Body of pancreas (tissue), 4 donors: Measurements from ENCODE around the gene IL7R. TPM values are rescaled to one million over a fixed set of nuclear protein-coding genes. Genes with fewer than 3 reads are reported as not detected.

ENCODE experiments used
- ATAC-seq: fragments of 150-250 bp; one replicate; pipeline ENCODE4 v1.9.1; 2016
- DNase-seq, 4 donors: peaks; one replicate each; pipeline ENCODE4 v3.0.0-alpha.2; 2019
- H3K27ac ChIP-seq, 4 donors: fragments of 200-600 bp; sonication (generic); 1 replicate in 3 of 4; 2 replicates in 1 of 4; pipeline versions ENCODE4 v1.5.1 to v1.6.1; 2016 to 2019; ENCODE audit warnings: mild to moderate bottlenecking in 1 of 4, mixed read lengths in 1 of 4, moderate library complexity in 1 of 4
- H3K27me3 ChIP-seq, 2 donors: fragments of 200-600 bp; sonication (generic); one replicate each; pipeline ENCODE4 v1.6.0; 2016; ENCODE audit warnings: mild to moderate bottlenecking in 1 of 2
- H3K36me3 ChIP-seq, 2 donors: fragments of 200-600 bp; sonication (generic); replicated peaks in 1 of 2; 2 replicates each; pipeline ENCODE4 v1.5.1; 2016; ENCODE audit warnings: low read depth in 2 of 2; ENCODE audit not compliant: insufficient read depth in 1 of 2
- H3K4me1 ChIP-seq: fragments of 200-600 bp; sonication (generic); one replicate; pipeline ENCODE4 v1.6.0; 2016
- H3K4me3 ChIP-seq, 2 donors: fragments of 200-600 bp; sonication (generic); 1 replicate in 1 of 2; 2 replicates in 1 of 2; pipeline ENCODE4 v1.5.1; 2016 to 2019
- H3K9me3 ChIP-seq, 3 donors: fragments of 200-600 bp; sonication (generic); 1 replicate in 2 of 3; 2 replicates in 1 of 3; pipeline ENCODE4 v1.5.1; 2016
- POLR2A ChIP-seq, 3 donors: fragments of 450-650 bp; IDR thresholded peaks; one replicate each; pipeline ENCODE4 v1.6.1; 2016; ENCODE audit warnings: antibody characterized with exemption in 3 of 3, mild to moderate bottlenecking in 2 of 3
- WGBS, 2 donors: methylation state at CpG; one replicate each; pipeline ENCODE4 v1.1.5; 2017; 5-methylcytosine and 5-hydroxymethylcytosine counted together
- intact Hi-C: fragments of 100-400 bp; cut with DNase I; formaldehyde crosslinking; loops from one replicate; pipeline ENCODE4 v1.15.1; 2023
- total RNA-seq, 2 donors: library from RNA; depleted of rRNA; stranded (reverse); fragments of >200 nt; gene quantifications; one replicate each; pipeline ENCODE4 v1.1.0, GENCODE V29; 2016
- TF ChIP-seq, protein P1 (sequence below), 7 experiments: fragments of 450-650 bp in 4 of 7; fragments of 200-600 bp in 3 of 7; sonication (generic) in 3 of 7; IDR thresholded peaks; one replicate each; pipeline ENCODE4 v1.5.1; 2016 to 2019; ENCODE audit warnings: antibody characterized with exemption in 7 of 7

The IL7R gene
- total RNA-seq, 2 donors from 2014 or later = 13.5 to 27.0 TPM

- no peak overlapping the region for H3K4me3 ChIP-seq
- H3K36me3 ChIP-seq = no peaks in the 10 kb centered on the region
- H3K4me1 ChIP-seq = peaks cover 5% of the 10 kb centered on the region
- no peak for TF ChIP-seq POLR2A (IDR thresholded peaks at IDR 0.05)
- TF ChIP-seq, protein P1, sequence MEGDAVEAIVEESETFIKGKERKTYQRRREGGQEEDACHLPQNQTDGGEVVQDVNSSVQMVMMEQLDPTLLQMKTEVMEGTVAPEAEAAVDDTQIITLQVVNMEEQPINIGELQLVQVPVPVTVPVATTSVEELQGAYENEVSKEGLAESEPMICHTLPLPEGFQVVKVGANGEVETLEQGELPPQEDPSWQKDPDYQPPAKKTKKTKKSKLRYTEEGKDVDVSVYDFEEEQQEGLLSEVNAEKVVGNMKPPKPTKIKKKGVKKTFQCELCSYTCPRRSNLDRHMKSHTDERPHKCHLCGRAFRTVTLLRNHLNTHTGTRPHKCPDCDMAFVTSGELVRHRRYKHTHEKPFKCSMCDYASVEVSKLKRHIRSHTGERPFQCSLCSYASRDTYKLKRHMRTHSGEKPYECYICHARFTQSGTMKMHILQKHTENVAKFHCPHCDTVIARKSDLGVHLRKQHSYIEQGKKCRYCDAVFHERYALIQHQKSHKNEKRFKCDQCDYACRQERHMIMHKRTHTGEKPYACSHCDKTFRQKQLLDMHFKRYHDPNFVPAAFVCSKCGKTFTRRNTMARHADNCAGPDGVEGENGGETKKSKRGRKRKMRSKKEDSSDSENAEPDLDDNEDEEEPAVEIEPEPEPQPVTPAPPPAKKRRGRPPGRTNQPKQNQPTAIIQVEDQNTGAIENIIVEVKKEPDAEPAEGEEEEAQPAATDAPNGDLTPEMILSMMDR (IDR thresholded peaks at IDR 0.05) = no peak
- intact Hi-C loops = loop anchor here (10.0 kb wide), 1 partner anchor 147 kb away; no protein-coding TSS in a partner anchor
- no peak overlapping the region for H3K27ac ChIP-seq
- DNase-seq (no peak), ATAC-seq (no peak)
- WGBS, 2 donors = 32 to 53% methylated on average over 5 of the region's 5 CpGs
- peaks cover 0 to 7% (median 0%) of the 10 kb centered on the region in 3 donors for H3K9me3 ChIP-seq
- H3K27me3 ChIP-seq = peaks cover 0 to 14% of the 10 kb centered on the region in 2 donors
These were observed 65.2 kb downstream of the IL7R start for GRCh38 chr5:35921930-35922329.

- intact Hi-C loops = loop anchor here (10.0 kb wide), 1 partner anchor 148 kb away; no protein-coding TSS in a partner anchor
- 45 to 49% methylated on average over 7 of the region's 7 CpGs for WGBS, 2 donors
- peaks cover 0 to 14% of the 10 kb centered on the region in 2 donors for H3K27me3 ChIP-seq
- peaks cover 5% of the 10 kb centered on the region for H3K4me1 ChIP-seq
- ATAC-seq (no peak), DNase-seq (no peak)
- no peak overlapping the region for H3K4me3 ChIP-seq
- peaks cover 0 to 7% (median 0%) of the 10 kb centered on the region in 3 donors for H3K9me3 ChIP-seq
- no peak overlapping the region for H3K27ac ChIP-seq
- no peaks in the 10 kb centered on the region for H3K36me3 ChIP-seq
- TF ChIP-seq POLR2A (IDR thresholded peaks at IDR 0.05) = no peak
- TF ChIP-seq, protein P1 (IDR thresholded peaks at IDR 0.05) = no peak
These were observed 65.8 kb downstream of the IL7R start for GRCh38 chr5:35922468-35922867.

GRCh38 chr5:35924122-35924949 is 67.6 kb downstream of the IL7R start:
- H3K4me1 ChIP-seq = peaks cover 5% of the 10 kb centered on the region
- no peak overlapping the region for H3K27ac ChIP-seq
- DNase-seq = no peak
- intact Hi-C loops = loop anchor here (10.0 kb wide), 1 partner anchor 150 kb away; no protein-coding TSS in a partner anchor
- H3K36me3 ChIP-seq = no peaks in the 10 kb centered on the region
- peaks cover 0 to 14% of the 10 kb centered on the region in 2 donors for H3K27me3 ChIP-seq
- H3K4me3 ChIP-seq = no peak overlapping the region
- TF ChIP-seq POLR2A (IDR thresholded peaks at IDR 0.05) = no peak
- TF ChIP-seq, protein P1 (IDR thresholded peaks at IDR 0.05) = no peak
- WGBS, 2 donors = 46 to 47% methylated on average over 10 of the region's 10 CpGs
- H3K9me3 ChIP-seq = peaks cover 0 to 7% (median 0%) of the 10 kb centered on the region in 3 donors
- no peak for ATAC-seq

- H3K27me3 ChIP-seq = peaks cover 0 to 14% of the 10 kb centered on the region in 2 donors
- H3K4me1 ChIP-seq = peaks cover 5% of the 10 kb centered on the region
- no peak overlapping the region for H3K4me3 ChIP-seq
- ATAC-seq (peak; percentile 41), DNase-seq (peak; percentile 40 to 57 (median 44))
- no peaks in the 10 kb centered on the region for H3K36me3 ChIP-seq
- no peak overlapping the region for H3K27ac ChIP-seq
- TF ChIP-seq POLR2A (IDR thresholded peaks at IDR 0.05) = no peak
- TF ChIP-seq, protein P1 (IDR thresholded peaks at IDR 0.05) = peak in 6 of 7 experiments; percentile 26 to 43 (median 34)
- no peaks in the 10 kb centered on the region for H3K9me3 ChIP-seq
- intact Hi-C loops = loop anchor here (10.0 kb wide), 1 partner anchor 150 kb away; no protein-coding TSS in a partner anchor
- 9 to 12% methylated on average over 15 to 21 of the region's 21 CpGs for WGBS, 2 donors
These were observed 68.4 kb downstream of the IL7R start for GRCh38 chr5:35924950-35925722.
